ENCODE data around the gene GAS1. TPM values are rescaled to one million over a fixed set of nuclear protein-coding genes. Genes with fewer than 3 reads are reported as not detected.

GAS1 gene
- total RNA-seq, 1 donor = 25.0 TPM

DNA sequence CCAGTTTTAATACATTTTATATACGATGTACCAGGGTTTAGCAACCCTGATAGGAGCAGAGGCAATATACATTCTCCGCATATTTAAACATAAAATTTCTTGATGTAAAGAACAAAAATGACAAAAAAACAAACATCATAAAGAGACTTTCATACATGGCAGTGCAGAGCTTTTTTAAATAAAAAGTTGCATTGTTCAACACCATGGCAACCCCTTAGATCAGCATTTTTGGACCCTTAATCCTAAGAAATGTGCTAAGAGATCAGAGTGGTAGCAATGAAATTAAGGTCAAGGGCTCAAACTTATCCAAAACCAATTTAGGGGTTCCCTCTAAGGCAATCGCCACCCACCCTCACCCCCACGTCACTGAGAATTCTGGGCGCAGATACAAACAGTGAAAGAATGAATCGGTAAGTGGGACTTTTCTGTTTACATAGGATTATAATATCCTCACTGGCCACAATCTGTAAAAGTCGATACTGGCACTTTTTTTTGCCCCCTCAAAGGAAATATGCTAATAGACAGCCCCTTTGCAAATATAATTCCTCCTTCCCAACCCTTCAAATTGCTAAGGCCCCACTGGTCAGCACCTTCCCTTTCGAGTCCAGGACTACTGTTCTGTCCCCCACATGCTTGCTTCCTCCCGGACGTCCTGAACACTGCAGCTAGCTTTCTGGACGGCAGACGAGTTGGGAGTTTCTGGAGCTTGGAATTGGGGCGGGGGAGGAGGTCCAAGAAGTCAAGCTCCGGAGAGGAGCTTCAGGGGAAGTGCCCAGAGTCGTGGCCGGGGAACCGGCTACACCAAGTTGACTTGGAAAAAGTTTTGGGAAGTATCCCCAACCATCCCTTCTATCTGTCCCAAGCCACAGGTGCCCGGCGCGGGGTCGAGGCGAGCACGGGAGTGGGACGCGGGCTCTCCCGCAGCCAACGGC, 2.2 kb downstream of the GAS1 start:
- peak; percentile 45 for DNase-seq (ENCODE audit: low read depth)
- peak overlapping the region; percentile 92 for H3K4me3 ChIP-seq (ENCODE audit: low read depth, low read length)
- TF ChIP-seq, protein P1, sequence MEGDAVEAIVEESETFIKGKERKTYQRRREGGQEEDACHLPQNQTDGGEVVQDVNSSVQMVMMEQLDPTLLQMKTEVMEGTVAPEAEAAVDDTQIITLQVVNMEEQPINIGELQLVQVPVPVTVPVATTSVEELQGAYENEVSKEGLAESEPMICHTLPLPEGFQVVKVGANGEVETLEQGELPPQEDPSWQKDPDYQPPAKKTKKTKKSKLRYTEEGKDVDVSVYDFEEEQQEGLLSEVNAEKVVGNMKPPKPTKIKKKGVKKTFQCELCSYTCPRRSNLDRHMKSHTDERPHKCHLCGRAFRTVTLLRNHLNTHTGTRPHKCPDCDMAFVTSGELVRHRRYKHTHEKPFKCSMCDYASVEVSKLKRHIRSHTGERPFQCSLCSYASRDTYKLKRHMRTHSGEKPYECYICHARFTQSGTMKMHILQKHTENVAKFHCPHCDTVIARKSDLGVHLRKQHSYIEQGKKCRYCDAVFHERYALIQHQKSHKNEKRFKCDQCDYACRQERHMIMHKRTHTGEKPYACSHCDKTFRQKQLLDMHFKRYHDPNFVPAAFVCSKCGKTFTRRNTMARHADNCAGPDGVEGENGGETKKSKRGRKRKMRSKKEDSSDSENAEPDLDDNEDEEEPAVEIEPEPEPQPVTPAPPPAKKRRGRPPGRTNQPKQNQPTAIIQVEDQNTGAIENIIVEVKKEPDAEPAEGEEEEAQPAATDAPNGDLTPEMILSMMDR (IDR thresholded peaks at IDR 0.05; ENCODE audit: insufficient read depth, low read length) = no peak

DNA sequence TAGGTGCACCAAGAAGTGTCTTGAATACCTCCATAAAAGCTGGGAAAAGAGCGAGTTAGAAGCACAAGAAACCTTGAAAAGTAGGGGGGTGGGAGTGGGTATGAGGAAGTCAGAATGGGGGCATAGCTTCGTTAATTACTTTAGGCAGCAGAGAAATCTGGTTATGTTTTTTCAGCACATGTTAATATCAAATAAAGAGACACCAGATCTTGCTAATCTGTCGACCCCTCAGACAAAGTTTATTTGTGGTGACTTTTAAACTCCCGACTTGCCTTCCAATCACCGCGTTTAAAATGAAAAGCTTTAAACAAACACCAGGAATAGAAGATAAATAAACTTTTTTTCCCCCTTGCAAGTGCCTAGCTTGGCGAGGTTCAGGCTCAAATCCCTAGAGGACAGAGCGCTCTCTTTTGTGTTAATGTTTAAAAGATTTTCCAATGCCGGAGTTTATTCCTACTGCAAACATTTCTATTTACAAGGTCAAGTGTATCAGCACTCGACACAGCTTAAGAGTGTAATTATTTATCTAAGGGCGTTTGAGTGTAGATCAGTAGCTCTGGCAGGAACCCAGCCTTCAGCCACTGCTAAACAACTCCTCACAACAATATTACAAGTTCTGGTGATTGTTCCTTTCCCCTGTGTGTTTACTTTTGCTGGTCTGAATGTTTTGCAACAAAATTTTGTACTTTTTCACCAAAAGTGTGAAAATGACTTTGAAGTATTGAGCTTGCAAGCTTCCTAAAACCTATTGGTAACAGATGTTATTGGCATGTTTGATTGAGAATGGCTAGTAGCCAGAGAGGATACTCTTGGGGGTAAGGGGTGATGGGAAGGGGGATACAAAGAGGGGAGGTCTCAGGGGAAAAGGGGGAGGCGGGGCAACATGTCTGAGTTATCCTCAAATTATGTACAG, 3.8 kb downstream of the GAS1 start:
- TF ChIP-seq, protein P1 (IDR thresholded peaks at IDR 0.05; ENCODE audit: insufficient read depth, low read length) = no peak
- H3K4me3 ChIP-seq (ENCODE audit: low read depth, low read length) = peak overlapping the region; percentile 92

DNA sequence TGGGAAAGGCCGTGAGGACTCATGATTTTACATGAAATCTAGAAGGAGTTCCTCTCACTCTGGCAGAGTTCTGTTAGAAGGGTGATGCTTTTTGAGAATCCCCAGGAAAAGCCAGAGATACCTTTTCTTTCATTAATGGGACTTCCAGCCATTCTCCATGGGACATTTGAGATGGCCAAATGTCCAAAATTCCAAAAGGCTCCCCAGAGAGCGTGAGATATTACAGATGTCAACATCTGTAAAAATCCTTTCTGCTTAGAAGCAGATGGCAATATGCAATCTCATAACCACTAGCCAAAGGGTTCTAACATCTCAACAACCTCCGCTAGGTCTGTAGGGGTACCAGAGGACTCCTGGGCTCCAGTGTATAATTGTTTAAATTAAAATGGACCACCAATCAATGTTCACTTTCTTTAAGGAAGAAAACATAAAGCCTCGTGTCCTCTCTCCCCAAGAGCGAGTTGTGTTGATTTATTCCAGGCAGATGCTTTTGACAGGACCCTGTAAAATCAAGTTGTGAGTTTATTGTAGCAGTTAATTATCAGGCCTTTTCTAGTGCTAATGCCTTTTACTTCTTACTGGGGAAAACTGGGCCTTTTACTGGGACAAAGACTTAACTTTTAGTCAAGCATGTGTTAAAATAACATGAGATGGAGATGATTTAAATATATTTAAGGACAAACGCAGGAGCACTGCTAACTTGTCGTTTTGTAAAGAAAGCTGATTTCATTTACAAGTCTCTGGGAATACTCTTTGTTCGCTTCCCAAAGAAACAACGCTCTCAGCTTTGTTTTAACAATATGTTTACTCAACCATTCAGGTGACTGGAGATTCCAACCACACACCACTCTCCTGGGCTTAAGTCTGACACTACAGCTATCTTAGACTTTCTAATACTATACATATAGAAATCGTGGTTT, 4.8 kb downstream of the GAS1 start:
- no peak overlapping the region for H3K4me3 ChIP-seq (ENCODE audit: low read depth, low read length)
- TF ChIP-seq, protein P1 (IDR thresholded peaks at IDR 0.05; ENCODE audit: insufficient read depth, low read length) = no peak
- peak; percentile 58 for DNase-seq (ENCODE audit: low read depth)

More for the DNA sequence above, 3.8 kb downstream of the GAS1 start:
- DNase-seq (ENCODE audit: low read depth) = peak; percentile 71

DNA sequence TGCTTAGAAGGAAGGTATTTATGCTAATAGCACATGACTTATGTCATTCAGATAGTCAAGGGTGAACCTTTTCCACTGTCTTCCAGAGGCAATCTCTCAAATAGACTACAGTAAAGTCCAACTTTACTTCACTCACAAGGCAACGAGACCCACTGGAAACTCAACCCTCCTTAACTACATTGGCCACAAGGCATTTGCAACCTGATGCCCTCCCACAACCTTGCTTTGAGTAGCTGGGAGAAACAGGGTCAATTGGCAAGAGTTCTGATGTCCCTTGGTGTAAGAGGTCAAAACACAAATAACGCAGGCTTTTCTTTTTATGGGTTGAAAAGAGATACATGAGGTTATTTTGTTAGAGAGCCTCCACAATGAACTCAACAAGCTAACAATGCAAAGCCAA, 6.1 kb downstream of the GAS1 start:
- TF ChIP-seq, protein P1 (IDR thresholded peaks at IDR 0.05; ENCODE audit: insufficient read depth, low read length) = no peak
- DNase-seq (ENCODE audit: low read depth) = no peak
- no peak overlapping the region for H3K4me3 ChIP-seq (ENCODE audit: low read depth, low read length)

DNA sequence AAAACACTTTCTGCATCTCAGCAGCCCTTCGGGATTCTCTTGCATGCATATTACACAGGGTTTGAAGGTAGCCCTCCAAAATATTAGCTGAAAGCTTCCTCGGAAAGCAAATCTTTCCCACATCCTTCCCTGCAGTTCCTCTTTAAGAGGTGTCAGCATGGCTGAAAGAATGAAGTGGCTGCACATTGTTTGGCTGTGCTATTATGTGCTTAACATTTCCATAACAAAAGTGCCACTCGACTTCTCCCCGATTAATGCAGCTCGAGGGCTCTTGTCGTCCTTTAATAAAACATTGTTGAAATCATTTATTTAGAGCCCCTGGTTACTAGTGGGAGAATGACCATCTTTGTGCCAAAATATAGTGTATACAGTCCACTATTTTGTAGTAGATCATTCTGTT, 6.5 kb downstream of the GAS1 start:
- TF ChIP-seq, protein P1 (IDR thresholded peaks at IDR 0.05; ENCODE audit: insufficient read depth, low read length) = no peak
- no peak overlapping the region for H3K4me3 ChIP-seq (ENCODE audit: low read depth, low read length)
- no peak for DNase-seq (ENCODE audit: low read depth)

DNA sequence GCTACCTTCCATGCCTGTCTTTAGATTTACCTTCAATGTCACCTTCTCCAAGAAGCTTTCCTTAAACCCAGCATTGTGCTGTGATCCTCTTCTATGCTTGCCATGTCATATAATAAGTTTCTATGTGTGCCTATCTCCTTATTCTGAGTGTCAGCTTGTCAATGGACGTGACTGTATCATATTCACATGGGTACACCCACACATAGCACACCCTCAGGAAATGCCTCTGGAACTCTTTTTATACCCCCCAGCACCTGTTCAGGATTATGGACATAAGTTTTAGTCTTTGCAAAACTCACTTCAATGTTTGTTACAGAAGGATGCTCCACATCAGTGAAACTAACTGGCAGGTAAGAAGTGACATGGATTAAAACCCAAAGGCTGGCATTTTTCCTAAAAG, 7.4 kb downstream of the GAS1 start:
- H3K4me3 ChIP-seq (ENCODE audit: low read depth, low read length) = no peak overlapping the region
- TF ChIP-seq, protein P1 (IDR thresholded peaks at IDR 0.05; ENCODE audit: insufficient read depth, low read length) = no peak

More for the DNA sequence above, 7.4 kb downstream of the GAS1 start:
- no peak for DNase-seq (ENCODE audit: low read depth)
